ENCODE results near the gene USP50.

The USP50 gene

DNA sequence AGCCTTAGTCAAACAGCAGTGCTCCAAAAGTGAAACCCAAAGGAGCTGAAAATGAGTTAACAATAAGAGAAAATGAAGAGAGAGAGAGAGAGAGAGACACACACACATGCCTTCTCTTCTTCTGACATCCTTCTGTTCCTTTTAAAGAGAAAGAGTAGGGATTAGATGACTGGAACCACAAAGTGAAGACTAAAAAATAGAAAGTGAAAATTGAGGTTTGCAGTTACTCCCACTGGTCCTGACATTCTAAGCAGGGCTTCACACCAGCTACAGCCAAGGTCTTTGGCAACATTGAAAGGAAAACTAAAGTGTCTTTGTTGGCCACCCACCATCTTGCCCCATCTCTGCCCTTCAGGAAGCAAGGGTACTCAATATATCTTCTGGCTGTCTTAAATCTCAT is 59.2 kb downstream of the USP50 start:
- TF ChIP-seq CSDC2 (CRISPR knock-in tag; IDR thresholded peaks at IDR 0.05) (no peak), ZFP30 (CRISPR knock-in tag; IDR thresholded peaks at IDR 0.05) (no peak), PPARA (CRISPR knock-in tag; IDR thresholded peaks at IDR 0.05; ENCODE audit: borderline replicate concordance) (no peak), RARB (CRISPR knock-in tag; IDR thresholded peaks at IDR 0.05) (no peak)
- ATAC-seq: no peak

DNA sequence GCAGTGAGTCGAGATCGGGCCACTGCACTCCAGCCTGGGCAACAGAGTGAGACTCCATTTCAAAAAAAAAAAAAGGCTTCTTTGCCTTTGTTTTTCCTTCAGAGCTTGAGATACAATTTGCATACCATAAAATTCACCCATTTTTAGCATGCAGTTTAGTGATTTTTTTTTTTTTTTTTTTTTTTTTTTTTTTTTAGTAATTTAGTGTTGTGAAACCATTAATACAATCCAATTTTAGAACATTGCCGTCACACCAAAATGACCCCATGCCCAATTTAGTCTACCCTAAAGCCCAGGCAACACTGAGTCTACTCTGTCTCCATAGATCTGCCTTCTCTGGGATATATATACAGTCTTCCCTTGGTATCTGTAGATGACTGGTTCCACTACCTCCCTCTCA is 61.1 kb downstream of the USP50 start:
- no peak for TF ChIP-seq POU6F1 (CRISPR knock-in tag; IDR thresholded peaks at IDR 0.05; ENCODE audit: borderline replicate concordance, low read depth)
- TF ChIP-seq SNAI2 (CRISPR knock-in tag; IDR thresholded peaks at IDR 0.05): no peak
- TF ChIP-seq RARB (CRISPR knock-in tag; IDR thresholded peaks at IDR 0.05): no peak
- TF ChIP-seq ZFP30 (CRISPR knock-in tag; IDR thresholded peaks at IDR 0.05): no peak
- no peak for TF ChIP-seq BACH2 (CRISPR knock-in tag; IDR thresholded peaks at IDR 0.05; ENCODE audit: borderline replicate concordance)
- no peak for TF ChIP-seq ZNF70 (CRISPR knock-in tag; IDR thresholded peaks at IDR 0.05)
- TF ChIP-seq GLIS3 (CRISPR knock-in tag; IDR thresholded peaks at IDR 0.05): no peak
- TF ChIP-seq TCF4 (CRISPR knock-in tag; IDR thresholded peaks at IDR 0.05; ENCODE audit: borderline replicate concordance): no peak
- TF ChIP-seq PPARA (CRISPR knock-in tag; IDR thresholded peaks at IDR 0.05; ENCODE audit: borderline replicate concordance): no peak
- TF ChIP-seq OSR1 (CRISPR knock-in tag; IDR thresholded peaks at IDR 0.05): no peak
- no peak for TF ChIP-seq ARNTL (CRISPR knock-in tag; IDR thresholded peaks at IDR 0.05; ENCODE audit: borderline replicate concordance, low read depth)
- TF ChIP-seq ISL1 (CRISPR knock-in tag; IDR thresholded peaks at IDR 0.05): no peak
- no peak for TF ChIP-seq PATZ1 (CRISPR knock-in tag; IDR thresholded peaks at IDR 0.05; ENCODE audit: borderline replicate concordance)
- no peak for TF ChIP-seq ZNF8 (CRISPR knock-in tag; IDR thresholded peaks at IDR 0.05)
- TF ChIP-seq, protein P1, sequence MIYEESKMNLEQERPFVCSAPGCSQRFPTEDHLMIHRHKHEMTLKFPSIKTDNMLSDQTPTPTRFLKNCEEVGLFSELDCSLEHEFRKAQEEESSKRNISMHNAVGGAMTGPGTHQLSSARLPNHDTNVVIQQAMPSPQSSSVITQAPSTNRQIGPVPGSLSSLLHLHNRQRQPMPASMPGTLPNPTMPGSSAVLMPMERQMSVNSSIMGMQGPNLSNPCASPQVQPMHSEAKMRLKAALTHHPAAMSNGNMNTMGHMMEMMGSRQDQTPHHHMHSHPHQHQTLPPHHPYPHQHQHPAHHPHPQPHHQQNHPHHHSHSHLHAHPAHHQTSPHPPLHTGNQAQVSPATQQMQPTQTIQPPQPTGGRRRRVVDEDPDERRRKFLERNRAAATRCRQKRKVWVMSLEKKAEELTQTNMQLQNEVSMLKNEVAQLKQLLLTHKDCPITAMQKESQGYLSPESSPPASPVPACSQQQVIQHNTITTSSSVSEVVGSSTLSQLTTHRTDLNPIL (CRISPR knock-in tag; IDR thresholded peaks at IDR 0.05; ENCODE audit: low read depth): no peak
- ATAC-seq: no peak

DNA sequence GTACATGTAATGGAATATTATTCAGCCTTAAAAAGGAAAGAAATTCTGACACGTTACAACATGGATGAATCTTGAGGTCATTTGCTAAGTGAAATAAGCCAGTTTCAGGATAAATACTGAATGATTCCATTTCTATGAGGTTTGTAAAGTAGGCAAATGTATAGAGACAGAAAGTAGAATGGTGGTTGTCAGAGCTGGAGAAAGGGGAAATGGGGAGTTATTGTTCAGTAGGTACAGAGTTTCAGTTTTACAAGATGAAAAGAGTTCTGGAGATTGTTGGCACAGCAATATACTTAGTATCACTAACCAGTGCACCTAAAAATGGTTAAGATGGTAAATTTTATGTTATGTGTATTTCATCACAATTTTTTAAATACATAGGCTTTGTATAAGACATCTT is 61.7 kb downstream of the USP50 start:
- no peak for ATAC-seq

More for the DNA sequence above, 61.7 kb downstream of the USP50 start:
- TF ChIP-seq ESRRG (CRISPR knock-in tag; IDR thresholded peaks at IDR 0.05): no peak
- no peak for TF ChIP-seq POU6F1 (CRISPR knock-in tag; IDR thresholded peaks at IDR 0.05; ENCODE audit: borderline replicate concordance, low read depth)
- 0 out of 2 replicates have a peak, but pooled peaks have one; percentile 46 for TF ChIP-seq ZNF8 (CRISPR knock-in tag; IDR thresholded peaks at IDR 0.05)
- TF ChIP-seq ARNTL (CRISPR knock-in tag; IDR thresholded peaks at IDR 0.05; ENCODE audit: borderline replicate concordance, low read depth): no peak
- TF ChIP-seq GLIS3 (CRISPR knock-in tag; IDR thresholded peaks at IDR 0.05): no peak
- TF ChIP-seq ZNF565 (CRISPR knock-in tag; conservative IDR thresholded peaks at IDR 0.05; ENCODE audit: low read depth): no peak
- TF ChIP-seq TSHZ2 (CRISPR knock-in tag; IDR thresholded peaks at IDR 0.05): no peak
